ENCODE measurements around the gene BNC2. TPM values are rescaled to one million over a fixed set of nuclear protein-coding genes. Genes with fewer than 3 reads are reported as not detected.

BNC2 gene
- total and polyA plus RNA-seq, 2 of the 13 experiments (the other 11 are each of a cell fraction or from before 2014, with no cell fraction given) = not detected

GRCh38 chr9:16915126-16915831 is 44.8 kb upstream of the BNC2 start:
- ChIA-PET POLR2A (no interaction called here), CTCF (ENCODE audit: low intra/inter-chr PET ratio, low total read pairs) (no interaction called here)
- H3K27ac ChIP-seq (ENCODE audit: extremely low read length, insufficient read depth, low read length) = no peak overlapping the region
- ATAC-seq (no peak), FAIRE-seq (no peak), DNase-seq (ENCODE audit: low spot score) (no peak)
- in situ Hi-C loops (cut with HindIII; ENCODE audit: extremely low pct_ligation_motif_present, low pct_unique_long_range_greater_than_20kb) = no loop called here
- H3K4me2 ChIP-seq (ENCODE audit: low read depth, low read length) = no peak overlapping the region
- H3K4me3 ChIP-seq (replicated peaks in 1 of 3; ENCODE audit: insufficient read depth in 1 of 3, low read depth in 2 of 3, low read length in 3 of 3) = no peak overlapping the region
- peaks cover 7% of the 10 kb centered on the region; the same call in 1 of the 2 replicates for H3K9me3 ChIP-seq (ENCODE audit: low read length)
- no peaks in the 10 kb centered on the region for H3K27me3 ChIP-seq (ENCODE audit: control insufficient read depth in 1 of 2, insufficient read depth in 2 of 2, low read length in 2 of 2)
- no peaks in the 10 kb centered on the region for H3K79me2 ChIP-seq (ENCODE audit: insufficient read depth, low read length)
- H3K9ac ChIP-seq (ENCODE audit: insufficient read depth, low read depth, low read length) = no peak overlapping the region
- H2AFZ ChIP-seq (ENCODE audit: low read length) = no peak overlapping the region
- TF ChIP-seq ZBED4 (CRISPR knock-in tag; IDR thresholded peaks at IDR 0.05; ENCODE audit: borderline replicate concordance) = no peak
- 34% methylated on average over 4 of the region's 6 CpGs for WGBS (ENCODE audit: low lambda C conversion rate)
- no peaks in the 10 kb centered on the region for H3K36me3 ChIP-seq (replicated peaks in 1 of 2; ENCODE audit: control insufficient read depth in 1 of 2, insufficient read depth in 2 of 2, low read length in 2 of 2)
- intact Hi-C loops (cut with micrococcal nuclease; ENCODE audit: unreplicated experiment) = no loop called here
- no peaks in the 10 kb centered on the region for H3K4me1 ChIP-seq (ENCODE audit: insufficient read depth, low read length)
- H4K20me1 ChIP-seq (ENCODE audit: insufficient read depth, low read length) = no peaks in the 10 kb centered on the region
- BruUV-seq (replicated peaks) = no TSS peak

GRCh38 chr9:16912197-16912596 is 41.7 kb upstream of the BNC2 start:
- intact Hi-C loops (cut with micrococcal nuclease; ENCODE audit: unreplicated experiment) (no loop called here), in situ Hi-C loops (cut with HindIII; ENCODE audit: extremely low pct_ligation_motif_present, low pct_unique_long_range_greater_than_20kb) (no loop called here)
- Histone ChIP-seq H4K20me1 (ENCODE audit: insufficient read depth, low read length) (no peaks in the 10 kb centered on the region), H3K27ac (ENCODE audit: extremely low read length, insufficient read depth, low read length) (no peak overlapping the region), H3K4me3 (replicated peaks in 1 of 3; ENCODE audit: insufficient read depth in 1 of 3, low read depth in 2 of 3, low read length in 3 of 3) (no peak overlapping the region), H3K36me3 (replicated peaks in 1 of 2; ENCODE audit: control insufficient read depth in 1 of 2, insufficient read depth in 2 of 2, low read length in 2 of 2) (no peaks in the 10 kb centered on the region), H3K9ac (ENCODE audit: insufficient read depth, low read depth, low read length) (no peak overlapping the region), H3K4me1 (ENCODE audit: insufficient read depth, low read length) (no peaks in the 10 kb centered on the region), H3K4me2 (ENCODE audit: low read depth, low read length) (no peak overlapping the region), H2AFZ (ENCODE audit: low read length) (no peak overlapping the region), H3K27me3 (ENCODE audit: control insufficient read depth in 1 of 2, insufficient read depth in 2 of 2, low read length in 2 of 2) (no peaks in the 10 kb centered on the region), H3K9me3 (ENCODE audit: low read length) (no peaks in the 10 kb centered on the region), H3K79me2 (ENCODE audit: insufficient read depth, low read length) (no peaks in the 10 kb centered on the region)
- CTCF ChIA-PET (ENCODE audit: low intra/inter-chr PET ratio, low total read pairs) = no interaction called here
- no TSS peak for BruUV-seq (replicated peaks)
- ATAC-seq = no peak
- 49% methylated on average over 2 of the region's 2 CpGs for WGBS (ENCODE audit: low lambda C conversion rate)
- no peak for FAIRE-seq
- DNase-seq (ENCODE audit: low spot score) = no peak
- TF ChIP-seq NFYC (CRISPR knock-in tag; IDR thresholded peaks at IDR 0.05) (no peak), PHF5A (CRISPR knock-in tag; IDR thresholded peaks at IDR 0.05; ENCODE audit: low read depth, unreplicated experiment) (no peak), ZNF503 (CRISPR knock-in tag; IDR thresholded peaks at IDR 0.05) (no peak), ZNF383 (CRISPR knock-in tag; IDR thresholded peaks at IDR 0.05; ENCODE audit: borderline replicate concordance) (no peak), AKAP8 (CRISPR knock-in tag; IDR thresholded peaks at IDR 0.05) (no peak), ZNF597 (CRISPR knock-in tag; IDR thresholded peaks at IDR 0.05) (no peak), ZNF691 (CRISPR knock-in tag; IDR thresholded peaks at IDR 0.05; ENCODE audit: borderline replicate concordance, low read depth) (no peak)
- POLR2A ChIA-PET = no interaction called here
